GM23248 (cell line): ENCODE results near the gene JAK3. TPM values are rescaled to one million over a fixed set of nuclear protein-coding genes. Genes with fewer than 3 reads are reported as not detected.

Source experiments
- DNase-seq: peaks from one replicate; pipeline ENCODE4 v3.0.0-alpha.2; 2015
- H2AFZ ChIP-seq: fragments of 200-600 bp; sonication (generic); 2 replicates; pipeline ENCODE4 v1.6.1; 2016; ENCODE audit warnings: antibody characterized with exemption
- H3F3A ChIP-seq: fragments of 200-600 bp; sonication (generic); 2 replicates; pipeline ENCODE4 v1.6.1; 2016; ENCODE audit warnings: mild to moderate bottlenecking, antibody characterized with exemption, mixed run types; ENCODE audit not compliant: insufficient read depth
- H3K27ac ChIP-seq: fragments of 200-600 bp; sonication (generic); 2 replicates; pipeline ENCODE4 v1.5.1; 2016; ENCODE audit warnings: mild to moderate bottlenecking
- H3K27me3 ChIP-seq: fragments of 200-600 bp; sonication (generic); replicated peaks from 2 replicates; pipeline ENCODE4 v1.6.1; 2016; ENCODE audit warnings: mild to moderate bottlenecking; ENCODE audit not compliant: insufficient read depth
- H3K36me3 ChIP-seq: fragments of 200-600 bp; sonication (generic); 2 replicates; pipeline ENCODE4 v1.6.1; 2016; ENCODE audit warnings: low read depth, mild to moderate bottlenecking
- H3K4me1 ChIP-seq: fragments of 200-600 bp; sonication (generic); 2 replicates; pipeline ENCODE4 v1.6.1; 2016; ENCODE audit warnings: mild to moderate bottlenecking; ENCODE audit not compliant: insufficient read depth
- H3K4me2 ChIP-seq: fragments of 200-600 bp; sonication (generic); one replicate; pipeline ENCODE4 v1.6.1; 2016; ENCODE audit warnings: mild to moderate bottlenecking; ENCODE audit not compliant: unreplicated experiment
- H3K4me3 ChIP-seq: fragments of 200-600 bp; sonication (generic); 2 replicates; pipeline ENCODE4 v1.5.1; 2016; ENCODE audit warnings: mild to moderate bottlenecking
- H3K79me2 ChIP-seq: fragments of 200-600 bp; sonication (generic); 2 replicates; pipeline ENCODE4 v1.6.1; 2016; ENCODE audit warnings: mild to moderate bottlenecking; ENCODE audit not compliant: insufficient read depth
- H3K9ac ChIP-seq: fragments of 200-600 bp; sonication (generic); 2 replicates; pipeline ENCODE4 v1.6.1; 2016; ENCODE audit warnings: mild to moderate bottlenecking
- H3K9me2 ChIP-seq: fragments of 200-600 bp; sonication (generic); 2 replicates; pipeline ENCODE4 v1.6.1; 2016; ENCODE audit warnings: mixed run types, mild to moderate bottlenecking, moderate library complexity; ENCODE audit not compliant: insufficient read depth
- H3K9me3 ChIP-seq: fragments of 200-600 bp; sonication (generic); one replicate; pipeline ENCODE4 v1.6.1; 2017; ENCODE audit warnings: low read depth
- H4K20me1 ChIP-seq: fragments of 200-600 bp; sonication (generic); 2 replicates; pipeline ENCODE4 v1.6.0; 2016; ENCODE audit not compliant: insufficient read depth
- EZH2 ChIP-seq: fragments of 200-600 bp; sonication (generic); IDR thresholded peaks from 2 replicates; pipeline ENCODE4 v1.6.1; 2018; ENCODE audit warnings: antibody characterized with exemption, mild to moderate bottlenecking; ENCODE audit not compliant: insufficient read depth, poor library complexity, severe bottlenecking
- EZH2phosphoT487 ChIP-seq: fragments of 200-600 bp; sonication (generic); IDR thresholded peaks from 2 replicates; pipeline ENCODE4 v1.6.1; 2018; ENCODE audit warnings: antibody characterized with exemption, moderate library complexity, mild to moderate bottlenecking, low read depth; ENCODE audit not compliant: insufficient read depth
- WGBS, 2 experiments: methylation state at CpG; one replicate each; pipeline ENCODE4 v1.1.6; 2015 to 2017; ENCODE audit warnings: low lambda C conversion rate in 2 of 2, low coverage in 1 of 2; ENCODE audit errors: missing lambda C conversion rate in 2 of 2; 5-methylcytosine and 5-hydroxymethylcytosine counted together
- in situ Hi-C: fragments of 300-500 bp; cut with MboI; formaldehyde crosslinking; loops from 2 replicates; pipeline ENCODE4 v1.15.0; 2020
- polyA plus RNA-seq: library from polyadenylated mRNA; unstranded; fragments of >200 nt; fragmentation: Nextera tagmentation; extraction: Ambion mirVana; gene quantifications from 2 replicates; pipeline ENCODE4 v1.2.1, GENCODE V29; 2016
- total RNA-seq: library from RNA; depleted of rRNA; stranded (reverse); fragments of >200 nt; shearing (Covaris generic); gene quantifications from 2 replicates; pipeline ENCODE4 v1.2.3, GENCODE V29; 2014

JAK3 gene
- total and polyA plus RNA-seq, 2 experiments from 2014 or later = 5.0 to 5.9 TPM

DNA sequence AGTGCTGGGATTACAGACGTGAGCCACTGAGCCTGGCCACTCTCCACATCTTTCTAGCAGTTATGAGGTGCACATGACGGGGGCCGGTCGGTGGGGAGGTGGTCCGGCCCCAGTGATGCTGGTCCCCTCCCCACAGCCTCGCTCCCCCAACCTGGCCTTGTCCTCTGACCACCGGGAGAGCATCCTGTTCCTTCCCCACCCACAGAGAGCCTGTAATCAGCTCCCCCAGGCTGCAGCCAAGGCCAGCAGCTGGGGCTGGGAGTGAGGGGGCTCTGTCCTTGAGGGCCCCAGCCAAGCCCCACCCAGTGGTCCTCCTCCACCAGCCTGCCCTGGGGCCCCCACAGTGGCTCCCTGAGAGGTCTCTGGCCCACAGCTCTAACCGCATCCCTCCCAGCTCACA lies 23.4 kb downstream of the JAK3 start:
- Histone ChIP-seq H3K4me3 (no peak overlapping the region), H3K27me3 (no peaks in the 10 kb centered on the region), H3K4me2 (no peak overlapping the region), H3K36me3 (no peaks in the 10 kb centered on the region), H3K27ac (no peak overlapping the region), H3K79me2 (no peaks in the 10 kb centered on the region), H3K4me1 (no peaks in the 10 kb centered on the region), H3K9ac (no peak overlapping the region), H4K20me1 (no peaks in the 10 kb centered on the region), H3K9me3 (no peaks in the 10 kb centered on the region), H3F3A (no peaks in the 10 kb centered on the region), H3K9me2 (no peaks in the 10 kb centered on the region), H2AFZ (no peak overlapping the region)
- 40 to 55% methylated on average over 8 of the region's 8 CpGs for WGBS, 2 experiments
- TF ChIP-seq EZH2phosphoT487 (no peak), EZH2 (no peak)
- in situ Hi-C loops = no loop called here
- no peak for DNase-seq

DNA sequence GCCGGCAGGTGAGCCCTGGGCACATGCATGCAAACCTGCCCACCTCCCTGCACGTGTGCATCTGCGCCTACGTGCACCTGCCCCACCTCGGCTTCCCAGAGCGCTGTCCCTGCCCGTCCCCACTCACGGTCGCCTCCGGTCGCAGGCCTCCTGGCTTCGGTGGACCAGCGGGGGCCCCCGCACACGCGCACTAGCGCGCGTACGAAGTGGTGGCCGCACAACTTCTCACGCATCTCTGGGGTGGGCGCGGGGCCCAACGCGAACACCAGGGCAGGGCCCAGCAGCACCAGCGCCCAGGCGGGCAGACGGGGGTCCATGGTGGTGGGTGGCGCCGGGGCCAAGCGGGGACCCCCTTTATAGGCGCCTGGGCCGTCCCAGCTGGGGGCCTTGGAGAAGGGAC lies 26.6 kb downstream of the JAK3 start, which contains the start of gene INSL3:
Gene INSL3, minus strand, starts transcription at position 330 of the 400 bp plus-strand sequence. Its CDS starts 13 bp downstream, at position 317.
- H3K9me3 ChIP-seq = no peaks in the 10 kb centered on the region
- H4K20me1 ChIP-seq = no peaks in the 10 kb centered on the region
- no peak for DNase-seq
- no peaks in the 10 kb centered on the region for H3K36me3 ChIP-seq
- no peak within 1 kb of the TSS for H3K4me2 ChIP-seq
- H3K9me2 ChIP-seq = no peaks in the 10 kb centered on the region
- in situ Hi-C loops = no loop called here
- no peak within 1 kb of the TSS for H3K9ac ChIP-seq
- H3F3A ChIP-seq = no peaks in the 10 kb centered on the region
- no peak within 1 kb of the TSS for H3K27ac ChIP-seq
- no peak within 1 kb of the TSS for H2AFZ ChIP-seq
- TF ChIP-seq EZH2 (no peak), EZH2phosphoT487 (no peak)
- H3K4me1 ChIP-seq = no peaks in the 10 kb centered on the region
- no peaks in the 10 kb centered on the region for H3K27me3 ChIP-seq
- WGBS, 2 experiments = 76 to 81% methylated on average over 31 to 34 of the region's 34 CpGs
- H3K79me2 ChIP-seq = no peaks in the 10 kb centered on the region
- H3K4me3 ChIP-seq = no peak within 1 kb of the TSS

DNA sequence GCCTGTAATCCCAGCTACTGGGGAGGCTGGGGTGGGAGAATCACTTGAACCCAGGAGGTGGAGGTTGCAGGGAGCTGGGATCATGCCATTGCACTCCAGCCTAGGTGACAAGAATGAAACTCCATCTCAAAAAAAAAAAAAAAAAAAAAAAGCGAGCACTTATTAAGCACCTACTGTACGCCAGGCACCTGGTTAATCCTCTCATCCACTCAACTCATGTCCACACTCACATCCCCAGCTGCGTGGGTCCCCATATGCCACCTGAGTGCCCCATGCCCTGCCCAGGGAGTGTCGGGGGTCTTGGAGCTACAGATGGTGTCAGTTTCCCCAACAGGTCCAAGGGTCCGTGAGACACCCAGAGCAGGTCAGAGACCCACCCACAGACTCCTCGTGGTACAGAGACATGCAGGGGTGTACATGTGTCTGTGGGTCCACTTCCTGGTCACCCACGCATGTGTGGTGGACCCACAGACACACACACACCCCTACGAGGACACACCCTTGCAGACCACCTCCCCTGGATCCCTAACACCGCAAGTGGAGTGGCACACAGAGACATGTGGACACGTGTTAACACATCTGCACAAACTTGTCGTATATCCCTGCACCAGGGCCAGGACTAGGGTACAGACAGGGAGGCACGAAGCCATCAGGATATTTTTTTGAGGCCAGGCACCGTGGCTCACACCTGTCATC lies 30.0 kb downstream of the JAK3 start:
- no peaks in the 10 kb centered on the region for H3K27me3 ChIP-seq
- H3K36me3 ChIP-seq = no peaks in the 10 kb centered on the region
- no peaks in the 10 kb centered on the region for H3K4me1 ChIP-seq
- H4K20me1 ChIP-seq = no peaks in the 10 kb centered on the region
- H3K27ac ChIP-seq = no peak overlapping the region
- no peaks in the 10 kb centered on the region for H3K79me2 ChIP-seq
- no peak overlapping the region for H3K4me3 ChIP-seq
- WGBS, 2 experiments = 48 to 53% methylated on average over 12 to 13 of the region's 13 CpGs
- in situ Hi-C loops = no loop called here
- H3K9ac ChIP-seq = no peak overlapping the region
- H3K9me2 ChIP-seq = no peaks in the 10 kb centered on the region
- TF ChIP-seq EZH2 (no peak), EZH2phosphoT487 (no peak)
- H2AFZ ChIP-seq = no peak overlapping the region
- no peak overlapping the region for H3K4me2 ChIP-seq
- no peak for DNase-seq
- H3K9me3 ChIP-seq = no peaks in the 10 kb centered on the region
- no peaks in the 10 kb centered on the region for H3F3A ChIP-seq

DNA sequence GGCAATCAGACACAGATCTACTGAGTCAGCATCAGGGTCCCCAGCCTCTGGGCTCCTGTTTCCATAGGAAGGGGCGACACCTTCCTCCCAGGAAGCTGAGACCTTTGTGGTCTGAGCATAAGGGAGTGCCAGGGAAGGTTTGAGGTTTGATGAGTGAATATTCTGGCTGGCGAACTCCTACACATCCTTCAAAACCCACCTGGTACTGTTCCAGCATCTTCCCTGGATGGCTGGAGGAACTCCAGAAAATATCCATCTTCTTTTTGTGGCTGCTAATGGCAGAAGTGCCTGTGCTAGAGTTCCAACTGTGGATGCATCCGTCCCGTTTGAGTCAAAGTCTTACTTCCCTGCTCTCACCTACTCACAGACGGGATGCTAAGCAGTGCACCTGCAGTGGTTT lies 35.7 kb downstream of the JAK3 start:
- TF ChIP-seq EZH2phosphoT487 = no peak
- TF ChIP-seq EZH2 = no peak
- WGBS, 2 experiments = 47 to 56% methylated on average over 5 of the region's 5 CpGs
- no peak overlapping the region for H3K27ac ChIP-seq
- no peak overlapping the region for H3K4me3 ChIP-seq
- H2AFZ ChIP-seq = no peak overlapping the region
- no peaks in the 10 kb centered on the region for H3K79me2 ChIP-seq
- no peaks in the 10 kb centered on the region for H3K9me2 ChIP-seq
- no peak overlapping the region for H3K9ac ChIP-seq
- in situ Hi-C loops = no loop called here
- DNase-seq = no peak
- H3F3A ChIP-seq = no peaks in the 10 kb centered on the region
- H3K4me2 ChIP-seq = no peak overlapping the region
- peaks cover 5% of the 10 kb centered on the region; the same call in 1 of the 2 replicates for H3K27me3 ChIP-seq
- no peaks in the 10 kb centered on the region for H4K20me1 ChIP-seq
- H3K9me3 ChIP-seq = no peaks in the 10 kb centered on the region
- no peaks in the 10 kb centered on the region for H3K36me3 ChIP-seq
- H3K4me1 ChIP-seq = no peaks in the 10 kb centered on the region
